K562 (cell line): ENCODE measurements around the gene FHIT. TPM values are rescaled to one million over a fixed set of nuclear protein-coding genes. Genes with fewer than 3 reads are reported as not detected.

Source experiments
- ATAC-seq: fragments of 200-7000 bp; cut with Tn5 transposase; 3 replicates; pipeline ENCODE4 v1.9.1; 2020; ENCODE audit warnings: moderate library complexity
- BruUV-seq: library from RNA; stranded (reverse); fragments of 400-500 nt; replicated peaks from 2 replicates; lab custom pipeline; 2021; lab: Mats Ljungman, UMichigan
- CTCF ChIA-PET: fragments of 300-600 bp; formaldehyde crosslinking; extraction: SDS; loops from one replicate; lab custom pipeline; 2021; ENCODE audit warnings: low intra/inter-chr PET ratio; lab: Yijun Ruan, JAX
- POLR2A ChIA-PET: fragments of 300-600, 350-650 bp; sonication (Branson Sonifier 250); formaldehyde crosslinking; extraction: SDS; loops from one replicate; lab custom pipeline; 2021; ENCODE audit warnings: antibody characterized with exemption, inconsistent platforms; lab: Yijun Ruan, JAX
- DNase-seq, 4 experiments: peaks; one replicate each; pipeline versions ENCODE4 v3.0.0 to v3.0.0-alpha.2; 2011 to 2018; ENCODE audit warnings: low spot score in 3 of 4, mixed read lengths in 3 of 4; ENCODE audit errors: extremely low read depth in 1 of 4
- FAIRE-seq: peaks from 2 replicates; lab custom pipeline; 2011; peaks lifted over from hg19 to GRCh38; lab: Jason Lieb, UNC
- H2AFZ ChIP-seq: 2 replicates; pipeline ENCODE4 v1.6.0; 2011; ENCODE audit warnings: low read depth, low read length, control low read depth, inconsistent platforms
- H3K27ac ChIP-seq: fragments of 200-600 bp; 3 replicates; pipeline ENCODE4 v1.8.0; 2011; ENCODE audit warnings: low read depth, mild to moderate bottlenecking, control low read depth, inconsistent platforms, low read length, moderate library complexity, mixed read lengths; ENCODE audit errors: extremely low read depth
- H3K27me3 ChIP-seq, 2 experiments: fragments of 300-600 bp in 1 of 2; 2 replicates in 1 of 2; 3 replicates in 1 of 2; pipeline versions ENCODE4 v1.6.0 to v1.8.0; 2011; ENCODE audit warnings: inconsistent platforms in 2 of 2, low read length in 2 of 2, mild to moderate bottlenecking in 1 of 2, mixed read lengths in 1 of 2, moderate library complexity in 1 of 2; ENCODE audit not compliant: control insufficient read depth in 2 of 2, insufficient read depth in 2 of 2
- H3K36me3 ChIP-seq: fragments of 300-600 bp; 3 replicates; pipeline ENCODE4 v1.8.0; 2011; ENCODE audit warnings: mild to moderate bottlenecking, low read length, inconsistent platforms; ENCODE audit not compliant: control insufficient read depth, insufficient read depth
- H3K4me1 ChIP-seq, 2 experiments: fragments of 200-600 bp in 1 of 2; replicated peaks in 1 of 2; 2 replicates in 1 of 2; 3 replicates in 1 of 2; pipeline versions ENCODE4 v1.5.1 to v1.8.0; 2011; ENCODE audit warnings: inconsistent platforms in 2 of 2, low read length in 2 of 2, mild to moderate bottlenecking in 1 of 2, mixed read lengths in 1 of 2, moderate library complexity in 1 of 2; ENCODE audit not compliant: control insufficient read depth in 2 of 2, insufficient read depth in 2 of 2
- H3K4me2 ChIP-seq: 2 replicates; pipeline ENCODE4 v1.6.1; 2011; ENCODE audit warnings: low read length, control low read depth, inconsistent platforms, mixed read lengths; ENCODE audit not compliant: insufficient read depth
- H3K4me3 ChIP-seq: fragments of 200-600 bp; sonication (generic), shearing (Covaris generic); 2 replicates; pipeline ENCODE4 v1.5.1; 2016; ENCODE audit warnings: control low read depth, inconsistent platforms
- H3K79me2 ChIP-seq: fragments of 200-600 bp; 3 replicates; pipeline ENCODE4 v1.8.0; 2011; ENCODE audit warnings: low read length, inconsistent platforms; ENCODE audit not compliant: control insufficient read depth, insufficient read depth
- H3K9ac ChIP-seq, 2 experiments: 2 replicates each; pipeline versions ENCODE4 v1.6.0 to v1.6.1; 2011; ENCODE audit warnings: low read depth in 2 of 2, low read length in 2 of 2, control low read depth in 1 of 2, inconsistent platforms in 1 of 2, mild to moderate bottlenecking in 1 of 2, mixed read lengths in 1 of 2; ENCODE audit not compliant: insufficient read depth in 1 of 2
- H3K9me1 ChIP-seq: one replicate; pipeline ENCODE4 v1.6.0; 2011; ENCODE audit warnings: inconsistent platforms, mild to moderate bottlenecking, low read length, moderate library complexity; ENCODE audit not compliant: control insufficient read depth, insufficient read depth
- H3K9me3 ChIP-seq: replicated peaks from 2 replicates; pipeline ENCODE4 v1.5.1; 2011; ENCODE audit warnings: low read depth, low read length, inconsistent platforms; ENCODE audit not compliant: control insufficient read depth, insufficient read depth
- H4K20me1 ChIP-seq: replicated peaks from 2 replicates; pipeline ENCODE4 v1.6.1; 2011; ENCODE audit warnings: low read length, inconsistent platforms, mixed read lengths; ENCODE audit not compliant: control insufficient read depth, insufficient read depth
- HNRNPK ChIP-seq: fragments of 200-400 bp; formaldehyde crosslinking; IDR thresholded peaks from one replicate; pipeline ENCODE4 v1.6.1; 2018; ENCODE audit warnings: mild to moderate bottlenecking, low read depth, low read length; ENCODE audit not compliant: poor library complexity, severe bottlenecking
- L3MBTL2 ChIP-seq: fragments of 450-650 bp; IDR thresholded peaks from 2 replicates; pipeline ENCODE4 v1.6.1; 2016; ENCODE audit warnings: mild to moderate bottlenecking, moderate library complexity
- MEF2A ChIP-seq: IDR thresholded peaks from 2 replicates; pipeline ENCODE4 v1.6.1; 2011; ENCODE audit warnings: low read depth, mild to moderate bottlenecking, low read length, moderate library complexity; ENCODE audit not compliant: control insufficient read depth
- PHF20 ChIP-seq: fragments of 450-650 bp; IDR thresholded peaks from 2 replicates; pipeline ENCODE4 v1.6.1; 2018; ENCODE audit not compliant: partially characterized antibody
- RBM17 ChIP-seq: fragments of 200-400 bp; formaldehyde crosslinking; IDR thresholded peaks from 2 replicates; pipeline ENCODE4 v1.6.1; 2017; ENCODE audit warnings: low read depth, mild to moderate bottlenecking, low read length, borderline replicate concordance
- RNF2 ChIP-seq: sonication (generic); IDR thresholded peaks from 2 replicates; pipeline ENCODE4 v1.6.1; 2016
- U2AF1 ChIP-seq: fragments of 200-400 bp; formaldehyde crosslinking; optimal IDR thresholded peaks from 2 replicates; pipeline ENCODE3; 2017; ENCODE audit warnings: mild to moderate bottlenecking, low read depth, low read length, moderate library complexity
- ZKSCAN1 ChIP-seq: fragments of 150-350 bp; IDR thresholded peaks from 2 replicates; pipeline ENCODE4 v1.6.1; 2016; ENCODE audit warnings: low read depth, low read length
- ZNF175 ChIP-seq: fragments of 200-800 bp; sonication (Bioruptor generic); IDR thresholded peaks from 2 replicates; pipeline ENCODE4 v1.6.1; 2016; ENCODE audit warnings: low read depth, mild to moderate bottlenecking, missing genetic modification characterization, missing compliant biosample characterization
- WGBS: fragments of 100-300 bp; shearing (Covaris generic); methylation state at CpG from one replicate; pipeline ENCODE4 v1.1.6; 2016; ENCODE audit warnings: low coverage, mixed read lengths; ENCODE audit not compliant: insufficient coverage; ENCODE audit errors: missing lambda C conversion rate; 5-methylcytosine and 5-hydroxymethylcytosine counted together
- in situ Hi-C: fragments of 300-500 bp; cut with MboI; formaldehyde crosslinking; loops from 4 replicates; pipeline ENCODE4 v1.15.0; 2018; ENCODE audit warnings: inconsistent platforms, mixed read lengths
- intact Hi-C: fragments of 100-400 bp; cut with micrococcal nuclease; formaldehyde crosslinking; loops from 2 replicates; pipeline ENCODE4 v1.14.2; 2022
- polyA plus RNA-seq, 8 experiments: library from polyadenylated mRNA; depleted of rRNA in 4 of 8; stranded (reverse) in 5 of 8; unstranded in 3 of 8; fragments of >200 nt; fragmentation: Nextera tagmentation in 2 of 8; fragmentation: Illumina TruSeq in 1 of 8; extraction: Ambion mirVana in 2 of 8; extraction: Trizol in 1 of 8; gene quantifications; 2 replicates each; pipeline versions ENCODE4 v1.2.1 to v1.2.3, GENCODE V29; 2011 to 2014; ENCODE audit warnings: inconsistent platforms in 1 of 8, missing spikeins in 1 of 8
- total RNA-seq, 7 experiments: library from RNA; depleted of rRNA in 6 of 7; stranded (reverse); fragments of >200 nt in 6 of 7; fragmentation: Illumina TruSeq in 2 of 7; extraction: Trizol in 2 of 7; gene quantifications; 2 replicates each; pipeline versions ENCODE4 v1.2.1 to v1.2.3, GENCODE V29; 2011 to 2021; ENCODE audit warnings: low replicate concordance in 1 of 7

The FHIT gene
- total and polyA plus RNA-seq, 9 of the 15 experiments (the other 6 are each of a cell fraction or from before 2014, with no cell fraction given): 1.7 to 9.1 (median 4.3) TPM

DNA sequence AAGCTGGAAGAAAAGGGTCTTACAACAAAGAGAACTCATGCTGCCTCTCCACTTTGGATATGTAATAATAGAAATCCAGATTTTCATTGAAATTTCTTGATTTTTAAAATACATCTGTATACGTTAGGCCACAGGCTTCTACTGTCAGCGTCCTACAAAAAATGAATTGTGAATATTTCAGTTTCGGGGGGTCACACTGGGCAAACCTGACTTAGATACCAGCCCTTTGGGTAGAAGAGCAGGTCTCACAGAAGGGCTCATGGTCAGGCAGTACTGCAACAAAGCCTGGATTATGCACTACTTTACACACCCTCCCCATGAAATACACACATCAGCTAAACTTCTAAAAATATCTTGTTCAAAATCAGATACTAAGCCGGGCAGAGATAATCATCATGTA, 294.5 kb downstream of the FHIT start:
- no peaks in the 10 kb centered on the region for H3K9me3 ChIP-seq
- H3K9me1 ChIP-seq: no peaks in the 10 kb centered on the region
- intact Hi-C loops: no loop called here
- no peaks in the 10 kb centered on the region for H4K20me1 ChIP-seq
- no peak for FAIRE-seq
- H3K79me2 ChIP-seq: no peaks in the 10 kb centered on the region
- H3K4me3 ChIP-seq: no peak overlapping the region
- no peaks in the 10 kb centered on the region for H3K4me1 ChIP-seq
- no peak overlapping the region for H3K27ac ChIP-seq
- WGBS: 19% methylated on average over 4 of the region's 4 CpGs
- no peak overlapping the region for H2AFZ ChIP-seq
- no TSS peak for BruUV-seq
- CTCF ChIA-PET: no interaction called here
- no peak overlapping the region for H3K9ac ChIP-seq
- no peak for TF ChIP-seq ZNF175
- TF ChIP-seq RBM17: no peak
- no peak for TF ChIP-seq PHF20
- no peak for TF ChIP-seq RNF2
- TF ChIP-seq HNRNPK: no peak
- no peak for TF ChIP-seq L3MBTL2
- TF ChIP-seq ZKSCAN1: no peak
- TF ChIP-seq MEF2A: no peak
- TF ChIP-seq U2AF1: no peak
- H3K27me3 ChIP-seq: no peaks in the 10 kb centered on the region
- DNase-seq: no peak
- no peak for ATAC-seq
- no peaks in the 10 kb centered on the region for H3K36me3 ChIP-seq
- no peak overlapping the region for H3K4me2 ChIP-seq
- in situ Hi-C loops: no loop called here
- POLR2A ChIA-PET: no interaction called here
